GM12873 (cell line): ENCODE measurements around the gene OR51G2.
A peak's percentile ranks its signal among the peaks of the same experiment; 100 is the strongest.

Experiments
- CTCF ChIP-seq: IDR thresholded peaks from 2 replicates; pipeline ENCODE4 v1.5.1; 2012; ENCODE audit warnings: low read depth, mild to moderate bottlenecking, moderate library complexity, low read length, control low read depth; ENCODE audit not compliant: insufficient read depth; ENCODE audit errors: missing control alignments

Gene OR51G2

GRCh38 chr11:4932751-4933150 is 13.6 kb upstream of the OR51G2 start:
- TF ChIP-seq CTCF = no peak

- TF ChIP-seq CTCF = no peak
Observed at GRCh38 chr11:4926608-4927007, 7.5 kb upstream of the OR51G2 start.

- TF ChIP-seq CTCF = no peak
Observed at GRCh38 chr11:4924239-4924638, 5.1 kb upstream of the OR51G2 start, which contains the start of gene OR51G1. Gene OR51G1, minus strand, starts transcription at chr11:4924339. Its CDS starts 0 bp downstream, at chr11:4924339.

GRCh38 chr11:4922304-4922703 is 3.2 kb upstream of the OR51G2 start:
- no peak for TF ChIP-seq CTCF

DNA sequence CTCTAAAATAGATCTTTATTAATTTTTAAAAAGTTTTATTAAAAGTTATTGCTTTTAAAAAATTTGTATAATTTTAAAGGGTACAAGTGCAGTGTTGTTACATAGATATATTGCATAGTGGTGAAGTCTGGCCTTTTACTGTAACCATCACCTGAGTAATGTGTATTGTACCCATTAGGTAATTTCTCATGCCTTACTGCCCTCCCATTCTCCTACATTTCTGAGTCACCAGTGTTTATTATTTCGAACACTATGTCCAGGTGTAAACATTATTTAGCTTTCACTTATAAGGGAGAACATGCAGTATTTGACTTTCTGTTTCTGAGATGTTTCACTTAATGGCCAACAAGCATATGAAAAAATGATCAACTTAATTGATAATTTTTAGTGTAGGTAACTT is 2.6 kb upstream of the OR51G2 start:
- no peak for TF ChIP-seq CTCF

DNA sequence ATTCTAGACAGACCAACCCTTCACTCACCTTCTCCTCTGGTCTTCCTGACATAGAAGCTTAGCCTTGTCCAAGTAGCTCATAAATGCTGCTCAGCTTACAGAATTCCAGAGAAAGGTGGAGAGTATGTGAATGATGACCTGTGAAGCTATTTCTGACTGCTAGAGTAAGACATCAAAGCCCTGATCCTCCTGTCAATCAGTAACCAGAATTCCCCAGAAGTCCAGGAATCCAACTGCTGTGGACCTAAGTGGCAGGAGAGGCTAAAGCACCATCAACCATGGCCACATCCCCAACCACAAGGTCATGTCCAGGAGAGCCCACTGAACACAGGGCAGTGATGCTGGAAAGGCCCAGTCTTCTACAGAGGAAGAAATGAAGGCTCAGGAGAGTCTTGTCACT is 2.6 kb downstream of the OR51G2 start:
- TF ChIP-seq CTCF = no peak

- TF ChIP-seq CTCF = no peak
Observed at GRCh38 chr11:4903484-4903883, 15.7 kb downstream of the OR51G2 start, which contains the start of gene OR51A7. Gene OR51A7, plus strand, starts transcription at chr11:4903783. Its CDS starts 3,587 bp downstream, at chr11:4907370.

DNA sequence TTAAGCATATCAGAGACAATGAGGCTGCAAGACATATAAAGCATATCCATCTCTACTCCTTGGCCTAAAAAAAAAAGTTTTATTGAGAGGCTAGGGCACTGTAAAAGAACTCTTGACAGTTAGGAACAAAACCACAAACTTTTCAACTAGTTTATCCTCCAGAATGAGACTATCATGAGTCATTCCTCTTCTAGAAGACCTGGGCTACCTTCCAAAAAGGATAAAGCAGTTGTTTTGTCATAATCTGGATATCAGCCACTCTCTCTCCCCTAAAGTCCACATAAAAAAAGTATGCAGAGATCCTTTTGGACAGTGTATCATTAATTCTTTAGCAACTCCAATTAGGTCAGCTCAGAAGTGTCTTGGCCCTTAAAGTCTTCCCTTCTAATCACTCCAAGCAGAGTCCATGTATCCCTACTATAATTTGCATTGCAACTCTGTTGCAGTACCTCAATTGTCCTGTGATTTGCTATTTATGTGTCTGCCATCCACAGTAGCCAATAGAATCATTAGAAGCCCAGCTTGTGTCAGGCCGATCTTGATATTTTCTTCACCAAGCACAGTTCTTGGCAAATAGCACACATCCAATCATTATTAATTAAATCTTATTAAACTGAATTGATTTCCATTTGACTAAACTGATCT is 27.0 kb downstream of the OR51G2 start:
- peak; percentile 12 for TF ChIP-seq CTCF
